ENCODE data around the gene PRPSAP1. TPM values are rescaled to one million over a fixed set of nuclear protein-coding genes. Genes with fewer than 3 reads are reported as not detected.

The PRPSAP1 gene
- polyA plus RNA-seq, 4 donors: 32.2 to 46.7 (median 33.7) TPM

DNA sequence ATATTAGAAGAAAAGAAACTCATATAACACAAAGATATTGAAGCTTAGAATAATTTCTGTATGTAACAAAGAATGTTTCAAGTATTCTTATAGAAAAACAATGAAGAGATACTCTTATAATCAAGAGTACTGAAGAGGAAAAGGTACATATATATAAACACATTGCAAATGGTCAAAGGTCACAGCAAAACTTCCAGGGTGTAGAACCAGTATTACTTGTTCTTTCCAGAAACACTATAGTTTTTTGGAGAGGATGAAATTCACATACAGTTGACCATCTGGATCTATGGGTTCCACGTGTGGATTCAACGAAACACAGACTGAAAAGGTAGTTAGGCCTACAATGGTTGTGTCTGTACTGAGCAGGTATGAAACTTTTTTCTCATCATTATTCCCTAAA lies 22.6 kb downstream of the PRPSAP1 start:
- Histone ChIP-seq H3K27me3 (ENCODE audit: control insufficient read depth in 3 of 3, insufficient read depth in 3 of 3, low read length in 3 of 3) (no peaks in the 10 kb centered on the region), H3K9me3 (ENCODE audit: control insufficient read depth in 2 of 2, insufficient read depth in 1 of 2, low read depth in 1 of 2, low read length in 1 of 2) (no peaks in the 10 kb centered on the region), H3K4me1 (ENCODE audit: control insufficient read depth in 3 of 3, insufficient read depth in 2 of 3, low read depth in 1 of 3, low read length in 2 of 3) (no peaks in the 10 kb centered on the region), H3K36me3 (ENCODE audit: control insufficient read depth in 3 of 3, insufficient read depth in 2 of 3, low read depth in 1 of 3, low read length in 3 of 3) (peaks cover 0 to 41% (median 13%) of the 10 kb centered on the region in 3 donors), H3K4me3 (ENCODE audit: low read depth in 1 of 3, low read length in 3 of 3) (no peak overlapping the region), H3K27ac (ENCODE audit: low read depth in 1 of 3, low read length in 2 of 3) (no peak overlapping the region)
- 19 to 67% (median 49%) methylated on average over 2 of the region's 2 CpGs for WGBS, 3 donors
- DNase-seq: peak; percentile 51 to 65
- no peak for FAIRE-seq

DNA sequence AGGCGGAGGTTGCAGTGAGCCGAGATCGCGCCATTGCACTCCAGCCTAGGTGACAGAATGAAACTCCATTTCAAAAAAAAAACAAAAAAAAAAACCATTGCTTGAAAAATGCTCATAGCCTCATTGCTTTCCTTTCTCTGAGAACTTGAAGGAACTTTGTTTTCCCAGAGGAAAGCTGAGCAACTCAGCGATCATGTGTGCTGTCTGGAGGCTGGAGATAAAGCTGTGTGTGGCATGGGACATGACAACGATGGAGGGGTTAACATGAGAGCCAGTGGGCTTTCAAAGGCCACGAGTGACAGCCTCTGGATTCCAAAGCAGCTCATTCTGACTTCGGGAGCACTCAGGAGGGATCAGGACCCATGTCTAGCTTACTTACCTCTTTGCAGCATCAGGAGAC lies 24.1 kb downstream of the PRPSAP1 start:
- Histone ChIP-seq H3K9me3 (ENCODE audit: control insufficient read depth in 2 of 2, insufficient read depth in 1 of 2, low read depth in 1 of 2, low read length in 1 of 2) (no peaks in the 10 kb centered on the region), H3K27me3 (ENCODE audit: control insufficient read depth in 3 of 3, insufficient read depth in 3 of 3, low read length in 3 of 3) (no peaks in the 10 kb centered on the region), H3K36me3 (ENCODE audit: control insufficient read depth in 3 of 3, insufficient read depth in 2 of 3, low read depth in 1 of 3, low read length in 3 of 3) (peaks cover 0 to 47% (median 13%) of the 10 kb centered on the region in 3 donors), H3K4me3 (ENCODE audit: low read depth in 1 of 3, low read length in 3 of 3) (no peak overlapping the region), H3K4me1 (ENCODE audit: control insufficient read depth in 3 of 3, insufficient read depth in 2 of 3, low read depth in 1 of 3, low read length in 2 of 3) (no peaks in the 10 kb centered on the region), H3K27ac (ENCODE audit: low read depth in 1 of 3, low read length in 2 of 3) (no peak overlapping the region)
- DNase-seq (no peak), FAIRE-seq (no peak)
- 87 to 97% (median 91%) methylated on average over 8 of the region's 8 CpGs for WGBS, 3 donors

DNA sequence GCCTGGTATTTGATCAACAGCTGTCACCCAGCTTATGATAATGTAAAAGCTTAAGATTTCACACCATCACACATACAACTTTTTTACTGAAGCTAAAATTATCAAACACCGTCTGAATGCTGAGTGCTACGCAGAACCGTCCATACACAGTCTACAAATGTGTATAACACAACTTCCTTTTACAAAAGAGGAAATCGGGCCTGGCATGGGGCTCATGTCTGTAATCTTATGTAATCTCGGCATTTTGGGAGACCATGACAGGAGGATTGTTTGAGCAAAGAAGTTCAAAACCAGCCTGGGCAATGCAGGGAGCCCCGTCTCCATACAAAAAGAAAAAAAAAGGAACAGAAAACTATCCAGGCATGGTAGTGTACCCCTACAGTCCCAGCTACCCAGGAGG lies 26.0 kb downstream of the PRPSAP1 start:
- FAIRE-seq (no peak), DNase-seq (no peak)
- no peaks in the 10 kb centered on the region for H3K9me3 ChIP-seq (ENCODE audit: control insufficient read depth in 2 of 2, insufficient read depth in 1 of 2, low read depth in 1 of 2, low read length in 1 of 2)
- H3K36me3 ChIP-seq (ENCODE audit: control insufficient read depth in 3 of 3, insufficient read depth in 2 of 3, low read depth in 1 of 3, low read length in 3 of 3): peaks cover 3 to 62% (median 13%) of the 10 kb centered on the region in 3 donors
- 86 to 90% (median 89%) methylated on average over 6 of the region's 6 CpGs for WGBS, 3 donors
- H3K4me1 ChIP-seq (ENCODE audit: control insufficient read depth in 3 of 3, insufficient read depth in 2 of 3, low read depth in 1 of 3, low read length in 2 of 3): no peaks in the 10 kb centered on the region
- H3K4me3 ChIP-seq (ENCODE audit: low read depth in 1 of 3, low read length in 3 of 3): no peak overlapping the region
- H3K27me3 ChIP-seq (ENCODE audit: control insufficient read depth in 3 of 3, insufficient read depth in 3 of 3, low read length in 3 of 3): no peaks in the 10 kb centered on the region
- H3K27ac ChIP-seq (ENCODE audit: low read depth in 1 of 3, low read length in 2 of 3): no peak overlapping the region

DNA sequence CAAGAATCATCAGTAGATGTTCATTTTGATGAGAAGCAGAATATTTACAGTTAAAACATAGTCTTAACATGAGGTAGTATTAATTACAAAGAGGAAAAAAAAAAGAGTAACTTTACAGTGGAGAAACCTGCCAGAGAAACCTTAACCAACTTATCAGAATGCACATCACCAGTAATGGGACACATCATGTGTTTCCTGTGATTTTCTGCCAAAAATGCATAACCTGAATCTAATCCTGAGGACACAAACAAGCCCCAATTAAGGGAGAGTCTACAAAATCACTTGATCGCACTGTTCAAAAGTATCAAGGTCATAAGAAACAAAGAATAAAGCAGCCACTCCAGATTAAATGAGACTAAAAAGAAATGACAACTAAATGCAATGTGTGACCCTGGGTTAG lies 27.4 kb downstream of the PRPSAP1 start:
- 82 to 96% (median 91%) methylated on average over 1 of the region's 1 CpG for WGBS, 3 donors
- Histone ChIP-seq H3K27me3 (ENCODE audit: control insufficient read depth in 3 of 3, insufficient read depth in 3 of 3, low read length in 3 of 3) (no peaks in the 10 kb centered on the region), H3K9me3 (ENCODE audit: control insufficient read depth in 2 of 2, insufficient read depth in 1 of 2, low read depth in 1 of 2, low read length in 1 of 2) (no peaks in the 10 kb centered on the region), H3K36me3 (ENCODE audit: control insufficient read depth in 3 of 3, insufficient read depth in 2 of 3, low read depth in 1 of 3, low read length in 3 of 3) (peaks cover 4 to 56% (median 13%) of the 10 kb centered on the region in 3 donors), H3K27ac (ENCODE audit: low read depth in 1 of 3, low read length in 2 of 3) (no peak overlapping the region), H3K4me1 (ENCODE audit: control insufficient read depth in 3 of 3, insufficient read depth in 2 of 3, low read depth in 1 of 3, low read length in 2 of 3) (no peaks in the 10 kb centered on the region), H3K4me3 (ENCODE audit: low read depth in 1 of 3, low read length in 3 of 3) (no peak overlapping the region)
- DNase-seq (no peak), FAIRE-seq (no peak)

DNA sequence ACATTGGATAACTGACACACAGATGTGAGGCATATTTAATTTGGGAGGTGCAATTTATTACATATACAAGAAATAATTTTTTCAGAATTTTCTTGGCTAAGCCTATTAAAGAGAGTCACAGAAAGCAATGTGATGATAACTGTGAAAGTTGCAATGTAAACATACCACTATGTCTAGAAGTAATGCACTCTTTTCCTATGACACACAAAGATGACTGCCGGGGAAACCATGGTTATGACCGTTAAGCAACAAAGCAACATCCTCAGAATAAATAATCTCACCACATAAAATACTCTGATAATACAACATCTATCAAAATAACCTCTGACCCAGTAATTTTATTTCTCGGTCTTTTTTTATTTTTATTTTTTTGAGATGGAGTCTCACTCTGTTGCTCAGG lies 35.1 kb downstream of the PRPSAP1 start:
- no peaks in the 10 kb centered on the region for H3K27me3 ChIP-seq (ENCODE audit: control insufficient read depth in 3 of 3, insufficient read depth in 3 of 3, low read length in 3 of 3)
- H3K36me3 ChIP-seq (ENCODE audit: control insufficient read depth in 3 of 3, insufficient read depth in 2 of 3, low read depth in 1 of 3, low read length in 3 of 3): peaks cover 0 to 33% (median 4%) of the 10 kb centered on the region in 3 donors
- no peak overlapping the region for H3K4me3 ChIP-seq (ENCODE audit: low read depth in 1 of 3, low read length in 3 of 3)
- no peaks in the 10 kb centered on the region for H3K4me1 ChIP-seq (ENCODE audit: control insufficient read depth in 3 of 3, insufficient read depth in 2 of 3, low read depth in 1 of 3, low read length in 2 of 3)
- no peak overlapping the region for H3K27ac ChIP-seq (ENCODE audit: low read depth in 1 of 3, low read length in 2 of 3)
- FAIRE-seq (no peak), DNase-seq (no peak)
- 85 to 90% (median 88%) methylated on average over 3 of the region's 3 CpGs for WGBS, 3 donors
- H3K9me3 ChIP-seq (ENCODE audit: control insufficient read depth in 2 of 2, insufficient read depth in 1 of 2, low read depth in 1 of 2, low read length in 1 of 2): no peaks in the 10 kb centered on the region

DNA sequence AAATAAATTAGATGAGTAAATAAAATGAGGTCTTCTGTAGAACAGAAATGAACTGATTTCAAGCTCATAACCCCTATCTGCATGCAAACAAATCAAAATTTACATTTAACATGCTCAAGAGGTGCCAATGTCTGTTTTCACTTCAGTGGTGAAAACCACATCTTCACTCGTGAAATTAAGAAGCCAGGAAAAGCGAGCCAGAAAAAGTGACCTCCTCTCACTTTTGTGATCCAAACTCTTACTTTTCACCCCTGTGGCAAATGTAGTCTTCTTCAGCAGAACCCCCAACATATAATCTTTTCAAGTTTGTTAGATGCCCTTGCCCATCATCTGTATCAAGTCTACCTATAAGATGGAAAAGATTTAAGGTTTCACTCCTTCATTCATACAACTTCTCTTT lies 36.2 kb downstream of the PRPSAP1 start:
- Histone ChIP-seq H3K36me3 (ENCODE audit: control insufficient read depth in 3 of 3, insufficient read depth in 2 of 3, low read depth in 1 of 3, low read length in 3 of 3) (peaks cover 0 to 33% (median 5%) of the 10 kb centered on the region in 3 donors), H3K4me3 (ENCODE audit: low read depth in 1 of 3, low read length in 3 of 3) (no peak overlapping the region), H3K27me3 (ENCODE audit: control insufficient read depth in 3 of 3, insufficient read depth in 3 of 3, low read length in 3 of 3) (no peaks in the 10 kb centered on the region), H3K9me3 (ENCODE audit: control insufficient read depth in 2 of 2, insufficient read depth in 1 of 2, low read depth in 1 of 2, low read length in 1 of 2) (no peaks in the 10 kb centered on the region), H3K27ac (ENCODE audit: low read depth in 1 of 3, low read length in 2 of 3) (no peak overlapping the region), H3K4me1 (ENCODE audit: control insufficient read depth in 3 of 3, insufficient read depth in 2 of 3, low read depth in 1 of 3, low read length in 2 of 3) (no peaks in the 10 kb centered on the region)
- FAIRE-seq (no peak), DNase-seq (no peak)
- WGBS, 3 donors: 87 to 93% (median 89%) methylated on average over 2 of the region's 2 CpGs

DNA sequence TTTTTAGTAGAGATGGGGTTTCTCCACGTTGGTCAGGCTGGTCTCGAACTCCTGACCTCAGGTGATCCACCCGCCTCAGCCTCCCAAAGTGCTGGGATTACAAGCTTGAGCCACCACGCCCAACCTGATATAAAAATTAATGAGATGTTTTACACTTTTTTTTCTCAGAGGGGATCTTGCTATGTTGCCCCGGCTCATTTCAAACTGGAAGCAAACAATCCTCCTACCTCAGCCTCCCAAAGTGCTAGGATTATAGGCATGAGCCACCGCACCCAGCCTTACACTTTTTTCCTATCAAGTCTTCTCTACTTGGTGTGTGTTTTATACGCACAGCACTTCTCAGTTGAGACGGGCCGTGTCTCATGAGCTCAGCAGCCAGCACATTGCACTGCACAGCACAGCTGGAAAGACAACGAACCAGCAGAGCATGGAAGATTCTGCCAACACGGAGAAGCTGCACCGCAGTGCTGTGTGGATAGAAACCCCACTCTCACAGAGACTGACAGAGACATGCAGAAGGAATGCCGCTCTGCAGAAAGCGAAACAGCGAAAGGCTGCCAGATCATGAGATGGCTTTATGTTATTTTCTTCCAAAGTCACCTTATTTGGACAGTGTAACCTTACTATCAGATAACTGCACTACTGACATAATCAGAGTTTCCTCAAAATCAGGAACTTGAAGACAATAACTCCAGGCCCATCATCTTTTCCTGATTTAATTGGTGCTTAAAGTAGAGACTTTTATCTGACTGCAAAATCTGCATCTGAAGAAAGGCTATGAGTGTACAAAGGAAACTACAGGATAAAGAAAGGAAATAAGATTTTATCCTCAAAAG lies 39.1 kb downstream of the PRPSAP1 start:
- Histone ChIP-seq H3K36me3 (ENCODE audit: control insufficient read depth in 3 of 3, insufficient read depth in 2 of 3, low read depth in 1 of 3, low read length in 3 of 3) (peaks cover 0 to 32% (median 11%) of the 10 kb centered on the region in 3 donors), H3K27me3 (ENCODE audit: control insufficient read depth in 3 of 3, insufficient read depth in 3 of 3, low read length in 3 of 3) (no peaks in the 10 kb centered on the region), H3K4me1 (ENCODE audit: control insufficient read depth in 3 of 3, insufficient read depth in 2 of 3, low read depth in 1 of 3, low read length in 2 of 3) (no peaks in the 10 kb centered on the region), H3K27ac (ENCODE audit: low read depth in 1 of 3, low read length in 2 of 3) (no peak overlapping the region), H3K9me3 (ENCODE audit: control insufficient read depth in 2 of 2, insufficient read depth in 1 of 2, low read depth in 1 of 2, low read length in 1 of 2) (no peaks in the 10 kb centered on the region), H3K4me3 (ENCODE audit: low read depth in 1 of 3, low read length in 3 of 3) (no peak overlapping the region)
- FAIRE-seq (no peak), DNase-seq (no peak)
- WGBS, 3 donors: 86 to 95% (median 92%) methylated on average over 15 of the region's 15 CpGs

DNA sequence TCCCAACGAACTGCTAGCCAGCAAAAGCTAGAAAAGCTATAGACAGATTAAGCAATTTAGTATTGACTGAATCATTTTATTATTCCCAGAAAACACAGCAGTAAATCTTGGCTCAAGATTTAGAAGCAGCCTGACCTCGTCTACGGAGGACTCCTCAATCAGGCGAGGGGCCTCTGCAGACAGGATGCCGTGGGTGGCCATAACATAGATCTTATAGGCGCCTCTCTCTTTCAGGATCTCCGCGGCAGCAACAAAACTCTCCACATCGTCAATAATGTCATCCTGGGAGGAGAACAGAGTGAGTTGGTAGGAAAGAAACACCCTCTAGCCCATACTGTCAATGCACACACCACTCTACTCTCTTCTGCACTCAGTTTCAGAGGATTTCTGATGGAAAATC lies 41.0 kb downstream of the PRPSAP1 start:
- no peaks in the 10 kb centered on the region for H3K27me3 ChIP-seq (ENCODE audit: control insufficient read depth in 3 of 3, insufficient read depth in 3 of 3, low read length in 3 of 3)
- H3K4me1 ChIP-seq (ENCODE audit: control insufficient read depth in 3 of 3, insufficient read depth in 2 of 3, low read depth in 1 of 3, low read length in 2 of 3): no peaks in the 10 kb centered on the region
- H3K4me3 ChIP-seq (ENCODE audit: low read depth in 1 of 3, low read length in 3 of 3): no peak overlapping the region
- no peak for FAIRE-seq
- DNase-seq: no peak
- WGBS, 3 donors: 81 to 93% (median 87%) methylated on average over 9 of the region's 9 CpGs
- H3K27ac ChIP-seq (ENCODE audit: low read depth in 1 of 3, low read length in 2 of 3): no peak overlapping the region
- peaks cover 0 to 35% (median 11%) of the 10 kb centered on the region in 3 donors for H3K36me3 ChIP-seq (ENCODE audit: control insufficient read depth in 3 of 3, insufficient read depth in 2 of 3, low read depth in 1 of 3, low read length in 3 of 3)
- no peaks in the 10 kb centered on the region for H3K9me3 ChIP-seq (ENCODE audit: control insufficient read depth in 2 of 2, insufficient read depth in 1 of 2, low read depth in 1 of 2, low read length in 1 of 2)

Data from small intestine (tissue), 7 donors.